Measurements from ENCODE around the gene PANX2.
"Not testable (repeated sequence)": the region's sequence is repeated elsewhere in the genome, so short reads cannot be mapped to it uniquely, and the experiment has no call there.

Gene PANX2

GRCh38 chr22:50170453-50171318 is at the start of gene PANX2:
Gene PANX2 (plus strand): TSS chr22:50170731. CDS start chr22:50170731, 0 bp downstream.
- DNase-seq (ENCODE audit: low read depth) = no peak

GRCh38 chr22:50121202-50121740 is 49.3 kb upstream of the PANX2 start:
- no peak for DNase-seq (ENCODE audit: low read depth)

GRCh38 chr22:50123119-50123518 is 47.4 kb upstream of the PANX2 start:
- no peak for DNase-seq (ENCODE audit: low read depth)

- DNase-seq (ENCODE audit: low read depth) = no peak
Observed at GRCh38 chr22:50125029-50125428, 45.5 kb upstream of the PANX2 start.

- DNase-seq (ENCODE audit: low read depth) = no peak
Observed at GRCh38 chr22:50129121-50129736, 41.3 kb upstream of the PANX2 start.

- no peak for DNase-seq (ENCODE audit: low read depth)
Observed at GRCh38 chr22:50131894-50132293, 38.6 kb upstream of the PANX2 start.

- DNase-seq (ENCODE audit: low read depth) = no peak
Observed at GRCh38 chr22:50134481-50134880, 36.0 kb upstream of the PANX2 start.

- DNase-seq (ENCODE audit: low read depth) = no peak
Observed at GRCh38 chr22:50136581-50137015, 33.9 kb upstream of the PANX2 start.

GRCh38 chr22:50137277-50137676 is 33.3 kb upstream of the PANX2 start:
- DNase-seq (ENCODE audit: low read depth) = not testable (repeated sequence)

GRCh38 chr22:50138041-50138440 is 32.5 kb upstream of the PANX2 start:
- DNase-seq (ENCODE audit: low read depth) = no peak

- DNase-seq (ENCODE audit: low read depth) = no peak
Observed at GRCh38 chr22:50138988-50139387, 31.5 kb upstream of the PANX2 start.

- no peak for DNase-seq (ENCODE audit: low read depth)
Observed at GRCh38 chr22:50139843-50140415, 30.6 kb upstream of the PANX2 start.

- no peak for DNase-seq (ENCODE audit: low read depth)
Observed at GRCh38 chr22:50140615-50141014, 29.9 kb upstream of the PANX2 start.

GRCh38 chr22:50141462-50141861 is 29.1 kb upstream of the PANX2 start:
- DNase-seq (ENCODE audit: low read depth) = no peak

GRCh38 chr22:50141891-50142363 is 28.6 kb upstream of the PANX2 start:
- DNase-seq (ENCODE audit: low read depth) = no peak

GRCh38 chr22:50143096-50143495 is 27.4 kb upstream of the PANX2 start:
- DNase-seq (ENCODE audit: low read depth) = no peak

- no peak for DNase-seq (ENCODE audit: low read depth)
Observed at GRCh38 chr22:50144005-50144614, 26.4 kb upstream of the PANX2 start.

- DNase-seq (ENCODE audit: low read depth) = no peak
Observed at GRCh38 chr22:50145721-50146438, 24.7 kb upstream of the PANX2 start.

- DNase-seq (ENCODE audit: low read depth) = no peak
Observed at GRCh38 chr22:50146439-50147238, 23.9 kb upstream of the PANX2 start.

- not testable (repeated sequence) for DNase-seq (ENCODE audit: low read depth)
Observed at GRCh38 chr22:50147258-50148165, 23.0 kb upstream of the PANX2 start.

Data from stimulated activated CD8-positive, alpha-beta memory T cell treated with anti-CD3 and anti-CD28 coated beads, Interleukin-15, amount 100 ng/mL, for 24 hours (primary cell).